ENCODE results near the gene CTXN1.
"Not testable (repeated sequence)": the region's sequence is repeated elsewhere in the genome, so short reads cannot be mapped to it uniquely, and the experiment has no call there.

CTXN1 gene

GRCh38 chr19:7895565-7895964, 30.4 kb downstream of the CTXN1 start:
- H3K4me2 ChIP-seq (ENCODE audit: low read length): no peak overlapping the region
- H3K79me2 ChIP-seq (ENCODE audit: low read length): no peaks in the 10 kb centered on the region
- H2AFZ ChIP-seq (ENCODE audit: low read depth, low read length): no peak overlapping the region
- no peak for TF ChIP-seq CTCF (IDR thresholded peaks at IDR 0.05; ENCODE audit: low read depth, low read length)
- no peak for TF ChIP-seq EZH2phosphoT487 (IDR thresholded peaks at IDR 0.05; ENCODE audit: low read depth)
- no peaks in the 10 kb centered on the region for H4K20me1 ChIP-seq (ENCODE audit: insufficient read depth, low read length)
- no peaks in the 10 kb centered on the region for H3K27me3 ChIP-seq (ENCODE audit: low read depth, low read length)
- no peak overlapping the region for H3K9ac ChIP-seq (ENCODE audit: low read length)
- H3K27ac ChIP-seq (ENCODE audit: low read length): no peak overlapping the region
- H3K9me3 ChIP-seq (ENCODE audit: insufficient read depth, low read length): no peaks in the 10 kb centered on the region
- H3K4me1 ChIP-seq (ENCODE audit: low read length): no peaks in the 10 kb centered on the region
- no peaks in the 10 kb centered on the region for H3K36me3 ChIP-seq (replicated peaks; ENCODE audit: low read depth, low read length)
- H3K4me3 ChIP-seq (ENCODE audit: low read length): no peak overlapping the region

DNA sequence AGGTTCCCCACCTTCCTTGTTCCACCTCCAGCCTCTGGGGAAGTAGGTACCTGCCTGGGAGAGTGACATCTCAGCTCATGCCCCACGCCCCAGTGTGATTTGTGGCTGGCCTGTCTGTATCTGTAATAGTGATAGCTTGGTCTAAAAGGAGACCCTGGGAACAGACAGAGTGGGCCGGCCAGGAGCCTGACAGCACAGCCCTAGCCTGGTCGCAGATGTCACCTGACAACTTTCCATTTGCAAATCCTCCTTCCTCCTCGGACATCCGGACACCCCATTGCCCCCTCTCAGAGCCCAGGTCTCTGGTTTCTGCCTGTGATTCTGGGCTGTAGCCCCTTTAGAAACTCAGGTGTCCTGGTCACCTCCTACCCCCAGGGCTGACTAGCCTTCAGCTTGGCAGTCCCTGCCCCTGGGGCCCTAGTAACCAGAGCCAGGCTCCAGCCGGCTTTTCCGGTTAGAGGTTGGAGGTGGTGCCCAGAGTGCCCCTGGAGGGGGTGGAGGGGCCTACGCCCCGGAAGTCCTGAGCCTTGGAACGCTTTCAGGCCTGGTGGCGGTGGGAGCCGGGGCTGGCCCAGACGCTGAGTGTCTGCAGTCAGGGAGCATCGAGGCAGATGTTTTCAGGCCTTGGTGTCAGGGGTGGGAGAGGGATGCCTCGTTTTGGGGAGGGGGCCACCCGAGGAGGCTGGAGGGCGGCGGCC, 31.2 kb downstream of the CTXN1 start:
- no peaks in the 10 kb centered on the region for H4K20me1 ChIP-seq (ENCODE audit: insufficient read depth, low read length)
- TF ChIP-seq EZH2phosphoT487 (IDR thresholded peaks at IDR 0.05; ENCODE audit: low read depth) (no peak), CTCF (IDR thresholded peaks at IDR 0.05; ENCODE audit: low read depth, low read length) (no peak)
- H3K9ac ChIP-seq (ENCODE audit: low read length): no peak overlapping the region
- H2AFZ ChIP-seq (ENCODE audit: low read depth, low read length): no peak overlapping the region
- H3K9me3 ChIP-seq (ENCODE audit: insufficient read depth, low read length): no peaks in the 10 kb centered on the region
- H3K27ac ChIP-seq (ENCODE audit: low read length): no peak overlapping the region
- no peaks in the 10 kb centered on the region for H3K79me2 ChIP-seq (ENCODE audit: low read length)
- H3K4me3 ChIP-seq (ENCODE audit: low read length): no peak overlapping the region
- no peaks in the 10 kb centered on the region for H3K36me3 ChIP-seq (replicated peaks; ENCODE audit: low read depth, low read length)
- no peaks in the 10 kb centered on the region for H3K27me3 ChIP-seq (ENCODE audit: low read depth, low read length)
- no peak overlapping the region for H3K4me2 ChIP-seq (ENCODE audit: low read length)
- H3K4me1 ChIP-seq (ENCODE audit: low read length): no peaks in the 10 kb centered on the region

GRCh38 chr19:7893362-7894101, 32.4 kb downstream of the CTXN1 start:
- not testable (repeated sequence) for H3K4me2 ChIP-seq (ENCODE audit: low read length); H3K27me3 ChIP-seq (ENCODE audit: low read depth, low read length); H3K36me3 ChIP-seq (replicated peaks; ENCODE audit: low read depth, low read length); H3K27ac ChIP-seq (ENCODE audit: low read length); H2AFZ ChIP-seq (ENCODE audit: low read depth, low read length); H3K4me3 ChIP-seq (ENCODE audit: low read length); H3K4me1 ChIP-seq (ENCODE audit: low read length); H3K9me3 ChIP-seq (ENCODE audit: insufficient read depth, low read length); H3K9ac ChIP-seq (ENCODE audit: low read length); H3K79me2 ChIP-seq (ENCODE audit: low read length); H4K20me1 ChIP-seq (ENCODE audit: insufficient read depth, low read length)

- TF ChIP-seq EZH2phosphoT487 (IDR thresholded peaks at IDR 0.05; ENCODE audit: low read depth): no peak
- TF ChIP-seq CTCF (IDR thresholded peaks at IDR 0.05; ENCODE audit: low read depth, low read length): no peak
- no peak overlapping the region for H3K4me3 ChIP-seq (ENCODE audit: low read length)
- H3K9me3 ChIP-seq (ENCODE audit: insufficient read depth, low read length): no peaks in the 10 kb centered on the region
- H3K36me3 ChIP-seq (replicated peaks; ENCODE audit: low read depth, low read length): no peaks in the 10 kb centered on the region
- H3K79me2 ChIP-seq (ENCODE audit: low read length): no peaks in the 10 kb centered on the region
- H4K20me1 ChIP-seq (ENCODE audit: insufficient read depth, low read length): no peaks in the 10 kb centered on the region
- no peak overlapping the region for H3K27ac ChIP-seq (ENCODE audit: low read length)
- H3K4me1 ChIP-seq (ENCODE audit: low read length): no peaks in the 10 kb centered on the region
- no peaks in the 10 kb centered on the region for H3K27me3 ChIP-seq (ENCODE audit: low read depth, low read length)
- no peak overlapping the region for H3K9ac ChIP-seq (ENCODE audit: low read length)
- H3K4me2 ChIP-seq (ENCODE audit: low read length): no peak overlapping the region
- H2AFZ ChIP-seq (ENCODE audit: low read depth, low read length): no peak overlapping the region
Measured at GRCh38 chr19:7888826-7889217, 37.1 kb downstream of the CTXN1 start.

Measured in OCI-LY3 (cell line).